Ramos (cell line): ENCODE data around the gene DUSP22.

ENCODE experiments used
- in situ Hi-C: fragments of 300-500 bp; cut with MboI; formaldehyde crosslinking; loops from one replicate; pipeline ENCODE4 v1.14.3; 2022; ENCODE audit warnings: low sequenced_read_pairs; ENCODE audit not compliant: unreplicated experiment

The DUSP22 gene

DNA sequence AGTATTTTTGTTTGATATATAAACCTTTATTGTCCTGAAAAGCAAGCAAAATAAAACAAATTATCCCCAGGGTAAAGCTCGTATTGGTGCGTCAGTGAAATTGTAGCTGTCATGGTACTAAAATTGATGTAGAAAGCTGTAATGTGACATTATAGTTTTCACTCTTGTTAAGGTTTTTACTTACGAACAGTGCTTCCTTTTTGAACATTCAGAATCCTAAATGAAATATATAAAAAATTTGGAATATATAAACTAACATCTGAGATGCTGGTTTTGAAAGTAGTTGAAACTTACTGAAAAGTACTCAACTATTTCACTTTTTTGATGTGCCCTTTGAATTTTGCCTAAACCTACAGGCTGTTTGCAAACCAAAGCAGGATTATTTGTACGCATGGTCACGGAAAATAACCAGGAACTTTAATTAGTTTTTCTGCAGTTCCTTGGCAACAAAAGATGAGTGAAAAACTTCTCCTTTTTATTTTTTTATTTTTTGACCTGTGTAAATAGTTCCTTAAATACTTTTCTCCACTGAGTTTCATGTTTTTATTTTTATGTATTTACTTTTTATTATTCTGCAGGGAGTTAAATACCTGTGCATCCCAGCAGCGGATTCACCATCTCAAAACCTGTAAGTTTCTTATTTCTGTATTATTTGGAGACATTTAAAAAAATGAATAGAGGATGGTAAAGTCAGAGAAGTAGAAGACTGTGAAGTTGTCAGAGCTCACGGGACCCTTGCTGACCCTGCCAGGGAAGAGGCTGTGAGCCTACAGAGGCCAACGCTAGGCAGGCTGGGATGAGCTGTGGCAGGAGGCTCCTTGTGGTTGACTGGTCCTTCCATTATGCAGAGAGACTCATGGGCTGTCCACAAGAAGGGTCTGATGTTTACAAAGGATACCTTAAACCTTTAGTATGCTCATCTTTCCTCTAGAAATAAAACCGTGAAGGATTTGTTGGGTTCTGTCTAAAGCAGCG, 42.5 kb downstream of the DUSP22 start:
- in situ Hi-C loops: no loop called here

DNA sequence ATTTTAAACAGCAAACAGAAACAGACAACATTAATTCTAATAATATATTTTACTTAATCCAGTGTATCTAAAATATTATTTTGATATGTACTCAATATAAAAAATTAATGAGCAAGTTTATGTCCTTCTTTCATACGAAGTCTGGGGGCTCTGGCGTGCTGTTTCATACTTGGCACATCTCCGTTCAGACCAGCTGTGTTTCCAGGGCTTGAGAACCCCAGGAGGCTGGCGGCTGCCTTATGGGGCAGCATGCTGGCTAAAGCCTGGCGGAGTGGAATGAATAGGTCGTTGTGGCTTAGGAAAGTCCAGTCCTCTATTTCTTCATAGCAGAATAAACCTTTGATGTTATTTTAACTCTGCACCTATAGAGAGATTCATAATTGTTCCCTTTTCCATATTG, 43.3 kb downstream of the DUSP22 start:
- in situ Hi-C loops: no loop called here

GRCh38 chr6:336159-337114, 44.1 kb downstream of the DUSP22 start:
- in situ Hi-C loops: no loop called here

DNA sequence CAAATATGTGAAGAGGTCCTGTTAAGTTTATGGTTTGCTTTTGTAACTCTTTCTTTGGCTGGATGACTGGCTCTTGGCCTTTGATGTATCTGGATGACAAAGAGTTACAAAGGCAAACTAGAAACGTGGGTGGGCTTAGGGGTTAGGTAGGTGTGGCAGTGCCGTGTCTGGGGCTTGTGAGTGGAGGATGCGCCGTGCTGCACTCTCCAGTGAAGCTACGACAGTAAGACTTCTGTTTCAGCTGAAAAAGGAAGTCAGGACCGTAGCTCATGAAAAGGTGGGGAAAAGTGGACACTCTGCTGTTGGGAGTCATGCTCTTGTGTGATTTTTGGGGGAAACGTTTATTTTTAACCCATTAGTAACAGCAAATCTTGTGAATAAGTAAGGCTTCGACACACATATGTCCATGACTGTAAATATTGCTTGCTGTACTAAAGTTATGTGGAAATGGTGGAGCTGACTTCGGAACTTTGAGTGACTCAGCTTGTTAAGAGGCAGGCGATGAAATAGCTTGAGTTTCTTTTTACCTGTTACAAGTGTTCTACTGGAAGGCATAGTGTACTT, 45.6 kb downstream of the DUSP22 start:
- in situ Hi-C loops: no loop called here

DNA sequence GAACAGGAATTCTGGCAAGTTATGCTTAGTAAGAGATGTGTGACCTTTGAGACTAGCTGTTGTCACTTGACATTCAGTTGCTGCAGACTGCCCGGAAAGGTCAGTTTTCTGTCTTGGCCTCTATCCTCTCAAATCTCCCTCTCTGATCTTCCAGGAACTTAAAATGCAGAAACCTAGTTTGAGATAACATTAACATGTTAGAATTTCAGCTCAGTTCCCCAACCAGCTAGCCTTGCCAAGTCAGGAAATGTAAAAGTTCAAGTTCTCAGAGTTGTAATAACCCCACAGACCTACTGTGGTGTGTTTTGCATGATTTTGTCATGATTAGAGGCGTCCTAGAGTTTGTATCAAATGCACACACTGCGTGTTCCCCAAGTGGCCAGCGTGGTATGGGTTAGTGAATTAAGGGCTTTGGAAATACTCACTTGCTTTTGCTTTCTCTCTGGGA, 46.6 kb downstream of the DUSP22 start:
- in situ Hi-C loops: no loop called here

- in situ Hi-C loops: no loop called here
Observed at GRCh38 chr6:339480-339879, 47.2 kb downstream of the DUSP22 start.

- in situ Hi-C loops: no loop called here
Observed at GRCh38 chr6:340186-340955, 48.1 kb downstream of the DUSP22 start.

DNA sequence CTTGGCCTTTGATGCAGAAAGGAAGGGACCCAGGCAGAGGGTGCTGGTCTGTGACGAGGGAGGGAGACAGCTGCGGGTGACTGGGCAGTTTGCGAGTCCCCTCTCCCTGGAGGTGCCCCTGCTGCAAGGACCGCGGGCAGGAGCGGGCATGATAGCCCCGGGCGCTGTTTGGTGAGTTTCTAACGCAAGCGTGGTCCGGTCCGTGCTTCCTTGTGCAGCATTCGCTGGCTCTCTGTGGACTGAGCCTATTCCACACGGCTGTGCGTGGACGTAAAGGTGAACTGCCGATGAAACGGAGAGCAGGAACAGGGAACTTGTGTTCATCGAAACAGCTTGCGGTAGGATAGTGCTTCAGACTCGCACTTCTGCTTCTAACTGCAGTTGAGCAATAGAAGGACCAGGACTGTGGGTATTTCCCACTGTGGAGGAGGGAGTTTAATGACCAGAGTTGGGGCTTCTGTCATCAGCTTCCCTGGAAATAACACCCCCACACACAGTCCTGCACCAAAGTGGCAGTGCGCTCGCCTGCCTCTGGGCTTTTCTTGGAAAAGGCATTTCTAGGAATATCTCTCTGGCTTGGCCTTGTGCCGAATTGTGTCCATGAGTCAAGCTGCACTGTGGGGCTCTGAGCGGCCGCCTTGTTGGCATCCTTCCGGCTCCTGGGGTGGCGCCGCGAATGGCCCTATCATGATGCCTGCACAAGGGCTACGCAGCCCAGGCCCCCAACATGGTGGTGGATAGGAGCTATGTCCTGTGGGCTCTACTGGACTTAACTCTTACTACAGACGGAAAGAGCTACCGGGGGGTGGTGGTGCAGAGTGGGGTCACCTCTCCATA, 48.9 kb downstream of the DUSP22 start:
- in situ Hi-C loops: no loop called here

DNA sequence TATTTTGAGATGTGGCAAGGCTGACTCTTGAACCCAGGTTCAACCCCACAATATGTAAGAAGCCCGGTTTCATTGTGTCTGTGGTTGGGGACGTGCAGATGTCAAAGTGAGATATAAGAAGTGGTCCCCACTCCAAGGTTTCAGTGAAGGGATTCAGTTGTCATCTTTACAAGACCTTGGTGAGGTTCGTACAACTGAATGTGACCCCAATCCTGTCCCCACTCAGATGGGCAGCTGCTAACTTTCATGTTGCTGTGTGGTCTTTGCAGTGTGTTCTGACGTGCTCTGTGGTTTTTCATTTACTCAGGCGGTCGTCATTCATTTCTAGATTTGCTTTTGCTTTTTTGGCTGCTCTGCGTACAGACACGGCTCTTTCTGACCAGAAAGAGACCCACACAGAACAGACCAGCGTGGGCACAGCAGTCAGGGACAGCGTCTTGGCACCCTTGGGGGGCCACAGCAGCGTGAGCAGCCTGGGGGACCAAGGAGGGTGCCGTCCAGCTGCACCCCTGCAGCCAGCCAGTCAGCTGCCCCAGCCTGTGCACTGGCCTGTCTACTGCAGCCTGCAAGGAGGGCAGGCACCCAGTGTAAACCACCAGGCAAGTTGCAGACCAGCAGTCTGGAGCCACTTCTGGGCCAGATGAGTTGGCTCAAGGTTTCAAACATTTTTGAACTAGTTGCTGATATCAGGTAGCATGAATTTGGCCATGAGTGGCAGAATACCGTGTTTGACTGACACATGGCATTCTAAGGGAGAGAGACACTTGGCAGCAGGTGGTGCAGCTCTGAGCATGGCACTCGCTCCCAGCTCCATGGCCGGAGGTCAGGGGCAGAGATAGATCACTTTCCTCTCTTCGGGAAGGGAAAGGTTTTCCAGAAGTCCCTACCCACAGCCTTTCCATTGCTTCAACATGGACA, 49.9 kb downstream of the DUSP22 start:
- in situ Hi-C loops: no loop called here

DNA sequence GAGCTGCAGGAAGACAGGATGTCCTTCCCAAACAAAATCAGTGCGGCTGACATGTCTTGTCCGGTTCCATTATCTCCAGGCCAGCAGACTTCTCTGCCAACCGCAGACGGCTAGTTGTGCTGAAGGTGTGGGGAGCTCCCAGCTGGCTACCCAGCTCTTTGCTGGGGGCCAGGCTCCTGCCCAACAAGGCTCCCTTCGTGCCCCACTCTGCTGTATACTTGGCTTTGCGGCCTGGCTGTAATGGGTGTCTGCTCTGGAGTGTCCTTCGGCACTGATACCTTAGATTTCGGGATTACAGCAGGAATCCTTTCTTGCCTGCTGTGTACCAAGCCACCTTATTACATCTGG, 50.5 kb downstream of the DUSP22 start:
- in situ Hi-C loops: no loop called here

- in situ Hi-C loops: no loop called here
Observed at GRCh38 chr6:343226-343935, 51.1 kb downstream of the DUSP22 start.

GRCh38 chr6:343960-344815, 51.9 kb downstream of the DUSP22 start:
- in situ Hi-C loops: no loop called here

GRCh38 chr6:344816-345340, 52.6 kb downstream of the DUSP22 start:
- in situ Hi-C loops: no loop called here

- in situ Hi-C loops: no loop called here
Observed at GRCh38 chr6:345747-346385, 53.6 kb downstream of the DUSP22 start.

DNA sequence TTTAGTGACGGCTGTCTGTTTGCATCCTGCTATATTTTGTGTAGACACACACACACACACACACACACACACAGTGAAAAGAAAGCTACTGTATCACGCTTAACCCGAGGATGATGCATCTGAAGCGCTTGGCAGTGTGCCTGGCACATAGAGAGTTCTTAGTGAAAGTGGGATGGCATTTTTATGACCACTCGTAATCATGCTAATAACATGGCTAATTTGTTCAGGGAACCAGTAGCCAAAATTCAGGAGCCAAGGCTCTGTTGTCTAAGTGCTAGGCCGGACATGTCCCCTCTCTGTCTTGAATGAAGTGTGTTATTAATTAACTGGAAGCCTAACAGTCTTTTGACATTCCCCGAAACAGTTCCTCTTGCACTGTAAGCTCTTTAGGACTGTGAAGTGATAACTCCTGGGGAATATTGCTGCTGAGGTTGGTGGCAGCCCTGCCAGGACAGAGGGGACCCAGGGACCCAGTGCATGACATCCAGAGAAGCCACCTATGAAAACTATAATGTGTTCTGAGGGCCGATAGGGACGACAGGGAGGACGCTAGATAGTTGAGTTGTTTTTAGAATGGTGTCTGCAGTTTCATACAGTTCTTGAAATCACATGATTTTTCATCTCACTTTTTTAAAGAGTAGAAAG, 54.2 kb downstream of the DUSP22 start:
- in situ Hi-C loops: no loop called here
